Fibroblast of villous mesenchyme (primary cell): ENCODE results near the gene TBC1D25. TPM values are rescaled to one million over a fixed set of nuclear protein-coding genes. Genes with fewer than 3 reads are reported as not detected.
"Not testable (repeated sequence)": the region's sequence is repeated elsewhere in the genome, so short reads cannot be mapped to it uniquely, and the experiment has no call there.

Experiments
- DNase-seq: peaks from one replicate; pipeline ENCODE4 v3.0.0-alpha.2; 2010; ENCODE audit warnings: low read depth
- H3K4me3 ChIP-seq: 2 replicates; pipeline ENCODE4 v1.5.1; 2011; ENCODE audit warnings: low read depth, mild to moderate bottlenecking, low read length
- CTCF ChIP-seq: IDR thresholded peaks from 2 replicates; pipeline ENCODE4 v1.5.1; 2012; ENCODE audit warnings: low read depth, mild to moderate bottlenecking, low read length; ENCODE audit not compliant: insufficient read depth
- total RNA-seq: library from RNA; depleted of rRNA; stranded (reverse); fragments of >200 nt; gene quantifications from 2 replicates; pipeline ENCODE4 v1.2.3, GENCODE V29; 2012

The TBC1D25 gene
- total RNA-seq, 1 donor = 7.8 TPM

- DNase-seq = no peak
- H3K4me3 ChIP-seq = no peak overlapping the region
- no peak for TF ChIP-seq CTCF
Measured at GRCh38 chrX:48514126-48514806, 25.2 kb upstream of the TBC1D25 start.

GRCh38 chrX:48514868-48515460 lies 24.6 kb upstream of the TBC1D25 start:
- no peak for DNase-seq
- no peak overlapping the region for H3K4me3 ChIP-seq
- TF ChIP-seq CTCF = no peak

- TF ChIP-seq CTCF = no peak
Measured at GRCh38 chrX:48515842-48516241, 23.7 kb upstream of the TBC1D25 start.

GRCh38 chrX:48516285-48516684 lies 23.2 kb upstream of the TBC1D25 start:
- DNase-seq = no peak
- TF ChIP-seq CTCF = no peak
- no peak overlapping the region for H3K4me3 ChIP-seq

More at GRCh38 chrX:48515842-48516241, 23.7 kb upstream of the TBC1D25 start:
- DNase-seq = no peak
- no peak overlapping the region for H3K4me3 ChIP-seq

- no peak overlapping the region for H3K4me3 ChIP-seq
- no peak for DNase-seq
- TF ChIP-seq CTCF = no peak
Measured at GRCh38 chrX:48516987-48517386, 22.5 kb upstream of the TBC1D25 start.

GRCh38 chrX:48519481-48519880 lies 20.0 kb upstream of the TBC1D25 start:
- not testable (repeated sequence) for H3K4me3 ChIP-seq, DNase-seq

GRCh38 chrX:48520455-48520854 lies 19.1 kb upstream of the TBC1D25 start:
- no peak overlapping the region for H3K4me3 ChIP-seq
- TF ChIP-seq CTCF = no peak
- DNase-seq = no peak
